ENCODE data around the gene ATP6V0C. TPM values are rescaled to one million over a fixed set of nuclear protein-coding genes. Genes with fewer than 3 reads are reported as not detected.
A peak's percentile ranks its signal among the peaks of the same experiment; 100 is the strongest.

ATP6V0C gene
- total and polyA plus RNA-seq, 2 of the 13 experiments (the other 11 are each of a cell fraction or from before 2014, with no cell fraction given): 10.4 to 20.1 TPM

- H3K27ac ChIP-seq (ENCODE audit: extremely low read length, insufficient read depth, low read length): peak overlapping the region; percentile 58
- H3K79me2 ChIP-seq (ENCODE audit: insufficient read depth, low read length): peaks cover 16% of the 10 kb centered on the region
- intact Hi-C loops (cut with micrococcal nuclease; ENCODE audit: unreplicated experiment) (loop anchor here (5.0 kb wide), 1 partner anchor 42 kb away; no protein-coding TSS in a partner anchor), in situ Hi-C loops (cut with HindIII; ENCODE audit: extremely low pct_ligation_motif_present, low pct_unique_long_range_greater_than_20kb) (no loop called here)
- peak overlapping the region; percentile 89 for H3K4me2 ChIP-seq (ENCODE audit: low read depth, low read length)
- POLR2A ChIA-PET: interaction anchor here (0.5 to 1.6 kb wide), 6 partner anchors 10 to 61 kb away, joined by 3 to 6 read pairs (median 4); partner anchors contain the start of genes AMDHD2 and TEDC2
- no peaks in the 10 kb centered on the region for H3K9me3 ChIP-seq (ENCODE audit: low read length)
- H3K4me1 ChIP-seq (ENCODE audit: insufficient read depth, low read length): peaks cover 68% of the 10 kb centered on the region
- peak overlapping the region; percentile 79 to 92 (median 85) for H3K4me3 ChIP-seq (replicated peaks in 1 of 3; ENCODE audit: insufficient read depth in 1 of 3, low read depth in 2 of 3, low read length in 3 of 3)
- peaks cover 14% of the 10 kb centered on the region for H4K20me1 ChIP-seq (ENCODE audit: insufficient read depth, low read length)
- H3K36me3 ChIP-seq (replicated peaks in 1 of 2; ENCODE audit: control insufficient read depth in 1 of 2, insufficient read depth in 2 of 2, low read length in 2 of 2): peaks cover 1 to 2% of the 10 kb centered on the region in 2 experiments; a peak in 1 of 5 replicates
- CTCF ChIA-PET (ENCODE audit: low intra/inter-chr PET ratio, low total read pairs): interaction anchor here (1.4 kb wide), 1 partner anchor 27 kb away, joined by 3 read pairs; no protein-coding TSS in a partner anchor
- ATAC-seq: peak; percentile 26
- WGBS (ENCODE audit: low lambda C conversion rate): no CpG with 5 or more reads among the region's 100 CpGs
- no peak for FAIRE-seq
- peak overlapping the region; percentile 75 for H3K9ac ChIP-seq (ENCODE audit: insufficient read depth, low read depth, low read length)
- no TSS peak for BruUV-seq (replicated peaks)
- no peak overlapping the region for H2AFZ ChIP-seq (ENCODE audit: low read length)
- no peak for DNase-seq (ENCODE audit: low spot score)
- peaks cover 8 to 16% of the 10 kb centered on the region in 2 experiments for H3K27me3 ChIP-seq (ENCODE audit: control insufficient read depth in 1 of 2, insufficient read depth in 2 of 2, low read length in 2 of 2)
- TF ChIP-seq MTA3 (CRISPR knock-in tag; IDR thresholded peaks at IDR 0.05) (no peak), ZSCAN30 (CRISPR knock-in tag; IDR thresholded peaks at IDR 0.05) (no peak), SP1 (IDR thresholded peaks at IDR 0.05) (no peak), SP1 (CRISPR knock-in tag; IDR thresholded peaks at IDR 0.05) (no peak), CBX5 (CRISPR knock-in tag; IDR thresholded peaks at IDR 0.05; ENCODE audit: borderline replicate concordance) (no peak), NFATC3 (CRISPR knock-in tag; IDR thresholded peaks at IDR 0.05) (no peak), HNRNPK (IDR thresholded peaks at IDR 0.05; ENCODE audit: low read depth, low read length, poor library complexity, severe bottlenecking) (no peak), HNF4G (IDR thresholded peaks at IDR 0.05; ENCODE audit: borderline replicate concordance, low read depth, low read length) (no peak), HNF4G (CRISPR knock-in tag; IDR thresholded peaks at IDR 0.05; ENCODE audit: borderline replicate concordance, low read depth) (no peak), ARID3A (IDR thresholded peaks at IDR 0.05; ENCODE audit: low read depth, low read length) (no peak), ZNF75D (CRISPR knock-in tag; IDR thresholded peaks at IDR 0.05; ENCODE audit: borderline replicate concordance) (no peak), ZFP82 (CRISPR knock-in tag; IDR thresholded peaks at IDR 0.05; ENCODE audit: borderline replicate concordance) (no peak), ZNF333 (CRISPR knock-in tag; IDR thresholded peaks at IDR 0.05; ENCODE audit: borderline replicate concordance) (peak; percentile 84; the same call in 1 of the 2 replicates), ZNF670 (CRISPR knock-in tag; IDR thresholded peaks at IDR 0.05; ENCODE audit: borderline replicate concordance) (no peak), FLYWCH1 (CRISPR knock-in tag; IDR thresholded peaks at IDR 0.05) (no peak), GATAD1 (CRISPR knock-in tag; IDR thresholded peaks at IDR 0.05) (no peak), MAZ (IDR thresholded peaks at IDR 0.05; ENCODE audit: borderline replicate concordance, low read depth, low read length) (no peak), MAZ (CRISPR knock-in tag; IDR thresholded peaks at IDR 0.05; ENCODE audit: low read depth) (no peak)
- TF ChIP-seq, protein P1, sequence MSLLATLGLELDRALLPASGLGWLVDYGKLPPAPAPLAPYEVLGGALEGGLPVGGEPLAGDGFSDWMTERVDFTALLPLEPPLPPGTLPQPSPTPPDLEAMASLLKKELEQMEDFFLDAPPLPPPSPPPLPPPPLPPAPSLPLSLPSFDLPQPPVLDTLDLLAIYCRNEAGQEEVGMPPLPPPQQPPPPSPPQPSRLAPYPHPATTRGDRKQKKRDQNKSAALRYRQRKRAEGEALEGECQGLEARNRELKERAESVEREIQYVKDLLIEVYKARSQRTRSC (CRISPR knock-in tag; IDR thresholded peaks at IDR 0.05; ENCODE audit: low read depth): no peak
- TF ChIP-seq, protein P2, sequence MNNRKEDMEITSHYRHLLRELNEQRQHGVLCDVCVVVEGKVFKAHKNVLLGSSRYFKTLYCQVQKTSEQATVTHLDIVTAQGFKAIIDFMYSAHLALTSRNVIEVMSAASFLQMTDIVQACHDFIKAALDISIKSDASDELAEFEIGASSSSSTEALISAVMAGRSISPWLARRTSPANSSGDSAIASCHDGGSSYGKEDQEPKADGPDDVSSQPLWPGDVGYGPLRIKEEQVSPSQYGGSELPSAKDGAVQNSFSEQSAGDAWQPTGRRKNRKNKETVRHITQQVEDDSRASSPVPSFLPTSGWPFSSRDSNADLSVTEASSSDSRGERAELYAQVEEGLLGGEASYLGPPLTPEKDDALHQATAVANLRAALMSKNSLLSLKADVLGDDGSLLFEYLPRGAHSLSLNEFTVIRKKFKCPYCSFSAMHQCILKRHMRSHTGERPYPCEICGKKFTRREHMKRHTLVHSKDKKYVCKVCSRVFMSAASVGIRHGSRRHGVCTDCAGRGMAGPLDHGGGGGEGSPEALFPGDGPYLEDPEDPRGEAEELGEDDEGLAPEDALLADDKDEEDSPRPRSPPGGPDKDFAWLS (CRISPR knock-in tag; IDR thresholded peaks at IDR 0.05; ENCODE audit: borderline replicate concordance): no peak
These were observed 39.5 kb upstream of the ATP6V0C start for GRCh38 chr16:2473999-2474876.
